ENCODE data around the gene JAKMIP3.

JAKMIP3 gene

DNA sequence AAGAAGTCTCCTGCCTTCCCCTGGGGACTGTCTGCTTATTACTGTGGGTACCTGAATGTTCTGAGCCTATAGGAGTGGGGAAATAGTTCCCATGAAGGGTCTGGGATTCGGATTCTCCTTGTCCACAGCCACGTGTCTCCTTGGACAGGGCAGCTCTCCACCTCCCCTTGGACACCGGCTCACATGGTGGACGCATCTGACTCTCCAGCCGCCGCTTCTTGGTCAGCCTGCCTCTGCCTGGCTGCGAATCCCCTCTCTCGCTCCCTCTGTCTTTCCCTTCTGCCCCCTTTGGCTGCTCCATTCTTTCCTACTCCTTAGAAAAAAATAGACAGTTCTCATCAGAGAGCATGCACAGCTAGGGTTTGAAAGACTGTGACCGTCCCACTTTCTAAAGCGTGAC, 46.9 kb downstream of the JAKMIP3 start:
- no peak for DNase-seq (ENCODE audit: extremely low read depth, low read depth)
- TF ChIP-seq, protein P1, sequence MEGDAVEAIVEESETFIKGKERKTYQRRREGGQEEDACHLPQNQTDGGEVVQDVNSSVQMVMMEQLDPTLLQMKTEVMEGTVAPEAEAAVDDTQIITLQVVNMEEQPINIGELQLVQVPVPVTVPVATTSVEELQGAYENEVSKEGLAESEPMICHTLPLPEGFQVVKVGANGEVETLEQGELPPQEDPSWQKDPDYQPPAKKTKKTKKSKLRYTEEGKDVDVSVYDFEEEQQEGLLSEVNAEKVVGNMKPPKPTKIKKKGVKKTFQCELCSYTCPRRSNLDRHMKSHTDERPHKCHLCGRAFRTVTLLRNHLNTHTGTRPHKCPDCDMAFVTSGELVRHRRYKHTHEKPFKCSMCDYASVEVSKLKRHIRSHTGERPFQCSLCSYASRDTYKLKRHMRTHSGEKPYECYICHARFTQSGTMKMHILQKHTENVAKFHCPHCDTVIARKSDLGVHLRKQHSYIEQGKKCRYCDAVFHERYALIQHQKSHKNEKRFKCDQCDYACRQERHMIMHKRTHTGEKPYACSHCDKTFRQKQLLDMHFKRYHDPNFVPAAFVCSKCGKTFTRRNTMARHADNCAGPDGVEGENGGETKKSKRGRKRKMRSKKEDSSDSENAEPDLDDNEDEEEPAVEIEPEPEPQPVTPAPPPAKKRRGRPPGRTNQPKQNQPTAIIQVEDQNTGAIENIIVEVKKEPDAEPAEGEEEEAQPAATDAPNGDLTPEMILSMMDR (IDR thresholded peaks at IDR 0.05; ENCODE audit: low read depth, low read length): no peak

DNA sequence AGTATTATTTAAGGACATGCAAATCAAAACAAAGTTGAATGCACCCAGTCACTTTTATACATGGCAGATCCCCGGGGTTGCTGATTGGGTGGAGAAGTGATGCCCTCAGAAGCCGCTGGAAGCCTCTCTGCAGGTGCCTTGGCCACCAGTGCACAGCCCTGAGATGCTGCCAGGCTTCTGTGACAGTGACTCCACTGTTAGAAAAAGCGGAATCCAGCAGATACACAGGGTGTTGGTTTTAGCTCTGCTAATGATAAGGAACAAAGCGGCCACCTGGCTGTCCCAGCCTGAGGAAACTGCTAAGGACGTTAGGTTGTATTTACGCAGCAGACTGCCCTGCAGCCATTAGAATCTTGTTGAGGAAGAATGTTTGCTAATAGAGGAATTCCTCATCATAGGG, 47.5 kb downstream of the JAKMIP3 start:
- TF ChIP-seq, protein P1 (IDR thresholded peaks at IDR 0.05; ENCODE audit: low read depth, low read length): no peak
- no peak for DNase-seq (ENCODE audit: extremely low read depth, low read depth)

DNA sequence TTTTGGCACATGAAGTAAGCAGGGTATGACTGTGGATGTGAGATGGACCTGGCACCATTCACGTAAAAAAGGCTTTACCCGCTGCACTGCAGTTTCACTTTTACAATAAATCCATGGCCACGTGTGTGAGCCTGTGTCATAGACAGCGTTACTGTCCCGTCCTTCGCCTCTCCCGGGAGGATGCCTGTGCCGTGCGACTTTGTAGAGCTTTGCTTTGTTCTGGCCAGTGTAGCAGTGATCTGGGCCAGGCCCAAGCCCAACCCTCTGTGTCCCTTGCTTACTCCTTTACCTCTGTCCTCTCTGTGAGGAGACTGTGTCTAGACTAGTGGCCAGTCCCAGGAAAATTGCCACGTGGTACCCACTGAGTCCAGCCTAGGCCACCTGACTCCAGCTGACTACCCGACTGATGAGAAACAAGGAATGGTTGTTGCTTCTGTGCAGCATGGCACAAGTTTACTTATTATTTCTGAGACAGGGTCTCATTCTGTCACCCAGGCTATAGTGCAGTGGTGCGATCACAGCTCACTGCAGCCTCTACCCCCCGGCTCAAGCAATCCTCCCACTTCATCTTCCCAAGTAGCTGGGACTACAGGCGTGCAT, 48.1 kb downstream of the JAKMIP3 start:
- TF ChIP-seq, protein P1 (IDR thresholded peaks at IDR 0.05; ENCODE audit: low read depth, low read length): no peak
- DNase-seq (ENCODE audit: extremely low read depth, low read depth): no peak

DNA sequence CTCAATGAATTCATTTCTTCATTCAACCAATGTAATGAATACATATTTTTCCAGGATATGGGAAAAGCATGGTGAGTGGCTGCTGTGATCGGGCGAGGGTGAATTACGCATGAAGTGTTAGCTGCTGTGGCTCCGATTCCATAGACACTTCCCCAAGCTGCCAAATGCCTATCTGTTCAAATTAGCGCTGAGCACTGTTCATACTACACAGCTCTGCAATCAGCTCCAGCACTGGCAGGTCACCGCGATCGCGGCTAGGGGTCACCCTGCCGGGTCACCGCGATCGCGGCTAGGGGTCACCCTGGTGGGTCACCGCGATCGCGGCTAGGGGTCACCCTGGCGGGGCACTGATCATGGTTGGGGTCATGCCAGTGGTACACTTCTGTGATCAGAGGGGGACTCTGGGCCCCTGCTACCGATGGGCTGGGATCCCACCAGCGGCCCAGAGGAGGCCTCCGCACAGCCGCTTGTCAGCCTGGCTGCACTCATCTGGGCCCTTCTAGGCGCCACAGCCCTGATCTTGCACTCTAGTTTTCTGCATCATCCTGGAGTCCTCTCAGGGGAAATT, 49.3 kb downstream of the JAKMIP3 start:
- no peak for DNase-seq (ENCODE audit: extremely low read depth, low read depth)
- TF ChIP-seq, protein P1 (IDR thresholded peaks at IDR 0.05; ENCODE audit: low read depth, low read length): no peak

Measured in AG09319 (cell line).